Heart left ventricle (tissue), 16 donors: ENCODE results near the gene C3. TPM values are rescaled to one million over a fixed set of nuclear protein-coding genes. Genes with fewer than 3 reads are reported as not detected.
"Not testable (repeated sequence)": the region's sequence is repeated elsewhere in the genome, so short reads cannot be mapped to it uniquely, and the experiment has no call there.

Experiments used
- ATAC-seq, 4 donors: fragments of 200-7000 bp; cut with Tn5 transposase; one replicate each; pipeline ENCODE4 v1.9.1; 2020 to 2022; ENCODE audit warnings: moderate library complexity in 4 of 4, mild to moderate bottlenecking in 3 of 4, moderate number of reproducible peaks in 1 of 4
- DNase-seq, 5 donors: peaks; one replicate each; pipeline ENCODE4 v3.0.0-alpha.2; 2020
- H3K27ac ChIP-seq, 12 donors: fragments of 200-600 bp; sonication (generic) in 4 of 12; one replicate each; pipeline versions ENCODE4 v1.5.0 to v1.8.0; 2016 to 2022; ENCODE audit warnings: mild to moderate bottlenecking in 2 of 12
- H3K27me3 ChIP-seq, 9 donors: fragments of 200-600 bp; sonication (generic) in 2 of 9; one replicate each; pipeline versions ENCODE4 v1.5.1 to v1.8.0; 2016 to 2022; ENCODE audit warnings: mild to moderate bottlenecking in 3 of 9
- H3K36me3 ChIP-seq, 9 donors: fragments of 200-600 bp; sonication (generic) in 2 of 9; one replicate each; pipeline versions ENCODE4 v1.5.0 to v1.8.0; 2018 to 2022; ENCODE audit warnings: mild to moderate bottlenecking in 2 of 9
- H3K4me1 ChIP-seq, 12 donors: fragments of 200-600 bp; sonication (generic) in 4 of 12; one replicate each; pipeline versions ENCODE4 v1.5.0 to v1.8.0; 2016 to 2022; ENCODE audit warnings: mild to moderate bottlenecking in 3 of 12
- H3K4me3 ChIP-seq, 12 donors: fragments of 200-600 bp; sonication (generic) in 4 of 12; one replicate each; pipeline versions ENCODE4 v1.5.0 to v1.8.0; 2017 to 2022; ENCODE audit warnings: mild to moderate bottlenecking in 9 of 12, moderate library complexity in 4 of 12
- H3K9me3 ChIP-seq, 12 donors: fragments of 200-600 bp; sonication (generic) in 4 of 12; one replicate each; pipeline versions ENCODE4 v1.5.0 to v1.8.0; 2016 to 2022; ENCODE audit warnings: mild to moderate bottlenecking in 1 of 12
- CTCF ChIP-seq, 12 donors: fragments of 200-600 bp; sonication (generic) in 4 of 12; IDR thresholded peaks; one replicate each; pipeline versions ENCODE4 v1.5.0 to v1.8.0; 2018 to 2022; ENCODE audit warnings: antibody characterized with exemption in 12 of 12, mild to moderate bottlenecking in 5 of 12
- POLR2A ChIP-seq, 2 donors: fragments of 450-650 bp; IDR thresholded peaks; one replicate each; pipeline ENCODE4 v1.6.1; 2017; ENCODE audit warnings: antibody characterized with exemption in 2 of 2, mild to moderate bottlenecking in 2 of 2, moderate library complexity in 2 of 2
- WGBS, 4 donors: extraction: QIAGEN DNeasy Blood & Tissue Kit in 2 of 4; methylation state at CpG; one replicate each; pipeline versions ENCODE4 v1.1.5 to v1.1.7; 2013 to 2018; 5-methylcytosine and 5-hydroxymethylcytosine counted together
- intact Hi-C, 10 donors: fragments of 100-400 bp; cut with DNase I; formaldehyde crosslinking; loops; one replicate each; pipeline versions ENCODE4 v1.11.1 to v1.14.2; 2022
- polyA plus RNA-seq, 2 donors: library from polyadenylated mRNA; stranded (reverse); fragments of 200-250 nt; gene quantifications; one replicate each; pipeline ENCODE4 v1.2.3, GENCODE V29; 2013
- total RNA-seq, 9 donors: library from RNA; depleted of rRNA in 2 of 9; stranded (reverse); fragments of >200 nt in 2 of 9; fragmentation: NEBNext Ultra II Directional in 3 of 9; extraction: Animal tissue kit (Norgen Biotek cat#: 25700) in 3 of 9; gene quantifications; one replicate each; pipeline versions ENCODE4 v1.1.0 to v1.2.4, GENCODE V29; 2016 to 2023
- donor health status: ischemic (EF 13 %, LVEDD 7.1; RV severe dilation, severe dysfunction).
- donor health status: healthy with polysubstance abuse.
- donor health status: DM: no; HTN: yes; CAD: no.
- donor health status: DM: no; HTN: no; CAD: no.
- donor health status: ischemic (EF 25% LVEDD 6.9; RV normal size, moderate dysfunction).
- donor health status: ischemic (EF 25% LVEDD 5.7; RV mildly dilated, moderate dysfunction).
- donor health status: healthy.
- donor health status: DM: yes; HTN: yes; CAD: no.
- donor health status: ischemic (EF 35%, LVEDD 5.7; RV mildly dilated, moderate dysfunction).
- donor health status: nonischemic (EF 11% LVEDD 7.7; RV severe dilation, severe dysfunction).
- donor health status: DM: yes; HTN: yes; CAD: no.
- donor health status: PGD.
- donor health status: ischemic (EF 29% LVEDD 5.4; RV normal size, mild dysfunction).
- donor health status: nonischemic (EF 23%, LVEDD 6.1; RV moderate dilation, normal function).

Gene C3
- total and polyA plus RNA-seq, 11 donors = 31.7 to 1,888 (median 81.0) TPM

- ATAC-seq = no peak
- TF ChIP-seq POLR2A (IDR thresholded peaks at IDR 0.05) = no peak
- TF ChIP-seq CTCF (IDR thresholded peaks at IDR 0.05) = no peak
- WGBS, 4 donors = 49 to 77% (median 63%) methylated on average over 4 of the region's 4 CpGs
Observed at GRCh38 chr19:6639439-6639838, 81.0 kb downstream of the C3 start.

GRCh38 chr19:6633456-6633813, 87.0 kb downstream of the C3 start:
- 76 to 86% (median 85%) methylated on average over 4 of the region's 4 CpGs for WGBS, 4 donors
- TF ChIP-seq CTCF (IDR thresholded peaks at IDR 0.05) = peak in 2 of 12 donors; percentile 5
- not testable (repeated sequence) for DNase-seq, H3K27ac ChIP-seq, H3K4me3 ChIP-seq, H3K9me3 ChIP-seq, H3K36me3 ChIP-seq, H3K4me1 ChIP-seq, ATAC-seq
- intact Hi-C loops = loop anchor here (1.0 to 10.0 kb wide), 13 partner anchors 101 to 229 kb away; partner anchors contain the start of genes GPR108 (in 3 of the 10), TRIP10 (in 3 of the 10) and SH2D3A (in 2 of the 10)
- H3K27me3 ChIP-seq = peaks cover 0 to 21% (median 0%) of the 10 kb centered on the region in 9 donors

More at GRCh38 chr19:6639439-6639838, 81.0 kb downstream of the C3 start:
- Histone ChIP-seq H3K4me1 (peaks cover 0 to 19% (median 0%) of the 10 kb centered on the region in 12 donors), H3K27ac (no peak overlapping the region), H3K36me3 (no peaks in the 10 kb centered on the region), H3K27me3 (peaks cover 0 to 20% (median 3%) of the 10 kb centered on the region in 9 donors), H3K4me3 (no peak overlapping the region), H3K9me3 (peaks cover 0 to 2% (median 0%) of the 10 kb centered on the region in 12 donors)
- intact Hi-C loops = loop anchor here in 3 of 10 donors (10.0 kb wide), 3 partner anchors 95 to 125 kb away; partner anchors contain the start of genes GPR108 (in 1 of the 3), SH2D3A (in 1 of the 3) and TRIP10 (in 1 of the 3)
- no peak for DNase-seq

GRCh38 chr19:6632747-6633455, 87.5 kb downstream of the C3 start:
- TF ChIP-seq CTCF (IDR thresholded peaks at IDR 0.05) = peak; percentile 49 to 72 (median 62)
- H3K36me3 ChIP-seq, H3K9me3 ChIP-seq, ATAC-seq, H3K4me1 ChIP-seq, H3K4me3 ChIP-seq, H3K27ac ChIP-seq: not testable (repeated sequence)
- WGBS, 4 donors = 49 to 54% (median 51%) methylated on average over 25 to 26 of the region's 26 CpGs
- H3K27me3 ChIP-seq = peaks cover 0 to 26% (median 0%) of the 10 kb centered on the region in 9 donors
- intact Hi-C loops = loop anchor here (1.0 to 10.0 kb wide), 13 partner anchors 102 to 230 kb away; partner anchors contain the start of genes GPR108 (in 3 of the 10), TRIP10 (in 3 of the 10) and SH2D3A (in 2 of the 10)
- peak; percentile 50 to 87 (median 61) for DNase-seq

- peaks cover 0 to 5% (median 0%) of the 10 kb centered on the region in 12 donors for H3K9me3 ChIP-seq
- no peak overlapping the region for H3K27ac ChIP-seq
- no peaks in the 10 kb centered on the region for H3K4me1 ChIP-seq
- DNase-seq (peak in 4 of 5 donors; percentile 41 to 74 (median 52)), ATAC-seq (peak in 2 of 4 donors; percentile 53 to 76)
- no peak overlapping the region for H3K4me3 ChIP-seq
- intact Hi-C loops = loop anchor here (2.0 to 10.0 kb wide), 12 partner anchors 103 to 231 kb away; partner anchors contain the start of genes GPR108 (in 3 of the 10), TRIP10 (in 3 of the 10) and SH2D3A (in 2 of the 10)
- WGBS, 4 donors = 41 to 44% (median 42%) methylated on average over 12 of the region's 12 CpGs
- peak; percentile 73 to 92 (median 87) for TF ChIP-seq CTCF (IDR thresholded peaks at IDR 0.05)
- TF ChIP-seq POLR2A (IDR thresholded peaks at IDR 0.05) = no peak
- no peaks in the 10 kb centered on the region for H3K36me3 ChIP-seq
- H3K27me3 ChIP-seq = peaks cover 0 to 33% (median 0%) of the 10 kb centered on the region in 9 donors
Observed at GRCh38 chr19:6632002-6632621, 88.3 kb downstream of the C3 start.
